Adrenal gland (tissue), 5 donors: Measurements from ENCODE around the gene STRIT1.

Source experiments
- CTCF ChIP-seq, 6 experiments: fragments of 450-650 bp in 4 of 6; fragments of 200-600 bp in 2 of 6; sonication (generic) in 1 of 6; IDR thresholded peaks; 1 replicate in 5 of 6; 2 replicates in 1 of 6; pipeline versions ENCODE4 v1.5.1 to v1.8.0; 2016 to 2021; ENCODE audit warnings: antibody characterized with exemption in 6 of 6, mild to moderate bottlenecking in 2 of 6, moderate library complexity in 1 of 6
- POLR2A ChIP-seq, 2 donors: fragments of 450-650 bp; IDR thresholded peaks; one replicate each; pipeline ENCODE4 v1.6.1; 2017; ENCODE audit warnings: antibody characterized with exemption in 2 of 2, mild to moderate bottlenecking in 2 of 2, moderate library complexity in 1 of 2
- donor health status: DM: no; HTN: no; CAD: no.

GRCh38 chr3:155325263-155325835, 31.9 kb upstream of the STRIT1 start:
- TF ChIP-seq CTCF (IDR thresholded peaks at IDR 0.05) (no peak), POLR2A (IDR thresholded peaks at IDR 0.05) (no peak)
